ENCODE measurements around the gene STARD8.

Gene STARD8

GRCh38 chrX:68659385-68659784, 11.9 kb downstream of the STARD8 start:
- no peak for TF ChIP-seq CTCF (IDR thresholded peaks at IDR 0.05; ENCODE audit: extremely low read depth, insufficient read depth, missing control alignments)
- DNase-seq (ENCODE audit: low spot score): no peak
- in situ Hi-C loops (cut with MboI; ENCODE audit: low pct_unique_long_range_greater_than_20kb, low sequenced_read_pairs, unreplicated experiment): no loop called here

GRCh38 chrX:68659786-68660185, 12.3 kb downstream of the STARD8 start:
- in situ Hi-C loops (cut with MboI; ENCODE audit: low pct_unique_long_range_greater_than_20kb, low sequenced_read_pairs, unreplicated experiment): no loop called here
- no peak for TF ChIP-seq CTCF (IDR thresholded peaks at IDR 0.05; ENCODE audit: extremely low read depth, insufficient read depth, missing control alignments)
- DNase-seq (ENCODE audit: low spot score): no peak

- no peak for TF ChIP-seq CTCF (IDR thresholded peaks at IDR 0.05; ENCODE audit: extremely low read depth, insufficient read depth, missing control alignments)
- no peak for DNase-seq (ENCODE audit: low spot score)
- in situ Hi-C loops (cut with MboI; ENCODE audit: low pct_unique_long_range_greater_than_20kb, low sequenced_read_pairs, unreplicated experiment): no loop called here
Measured at GRCh38 chrX:68660746-68661145, 13.3 kb downstream of the STARD8 start.

- TF ChIP-seq CTCF (IDR thresholded peaks at IDR 0.05; ENCODE audit: extremely low read depth, insufficient read depth, missing control alignments): no peak
- in situ Hi-C loops (cut with MboI; ENCODE audit: low pct_unique_long_range_greater_than_20kb, low sequenced_read_pairs, unreplicated experiment): no loop called here
- no peak for DNase-seq (ENCODE audit: low spot score)
Measured at GRCh38 chrX:68665502-68665901, 18.0 kb downstream of the STARD8 start.

GRCh38 chrX:68666580-68666979, 19.1 kb downstream of the STARD8 start:
- in situ Hi-C loops (cut with MboI; ENCODE audit: low pct_unique_long_range_greater_than_20kb, low sequenced_read_pairs, unreplicated experiment): no loop called here
- TF ChIP-seq CTCF (IDR thresholded peaks at IDR 0.05; ENCODE audit: extremely low read depth, insufficient read depth, missing control alignments): no peak
- DNase-seq (ENCODE audit: low spot score): no peak

- DNase-seq (ENCODE audit: low spot score): no peak
- in situ Hi-C loops (cut with MboI; ENCODE audit: low pct_unique_long_range_greater_than_20kb, low sequenced_read_pairs, unreplicated experiment): no loop called here
- TF ChIP-seq CTCF (IDR thresholded peaks at IDR 0.05; ENCODE audit: extremely low read depth, insufficient read depth, missing control alignments): no peak
Measured at GRCh38 chrX:68669094-68669860, 21.8 kb downstream of the STARD8 start.
